HepG2 (cell line): Measurements from ENCODE around the gene GRIN3B. TPM values are rescaled to one million over a fixed set of nuclear protein-coding genes. Genes with fewer than 3 reads are reported as not detected.

Experiments used
- ATAC-seq: fragments of 200-7000 bp; cut with Tn5 transposase; 3 replicates; pipeline ENCODE4 v1.9.1; 2020; ENCODE audit warnings: mild to moderate bottlenecking, moderate library complexity
- BruUV-seq: library from RNA; stranded (reverse); fragments of 400-500 nt; replicated peaks from 2 replicates; lab custom pipeline; 2021; lab: Mats Ljungman, UMichigan
- CTCF ChIA-PET: fragments of 300-600 bp; formaldehyde crosslinking; extraction: SDS; loops from one replicate; lab custom pipeline; 2021; ENCODE audit warnings: low total read pairs, inconsistent platforms, low intra/inter-chr PET ratio; lab: Yijun Ruan, JAX
- POLR2A ChIA-PET: fragments of 350-600 bp; sonication (Branson Sonifier 250); formaldehyde crosslinking; loops from one replicate; lab custom pipeline; 2020; ENCODE audit warnings: antibody characterized with exemption, inconsistent platforms; lab: Yijun Ruan, JAX
- DNase-seq: peaks from one replicate; pipeline ENCODE4 v3.0.0-alpha.2; 2015; ENCODE audit warnings: low spot score
- FAIRE-seq: peaks from 3 replicates; lab custom pipeline; 2011; peaks lifted over from hg19 to GRCh38; lab: Jason Lieb, UNC
- H2AFZ ChIP-seq: one replicate; pipeline ENCODE4 v1.6.1; 2011; ENCODE audit warnings: low read length, inconsistent platforms
- H3K27ac ChIP-seq: fragments of 300-600 bp; 3 replicates; pipeline ENCODE4 v1.8.0; 2011; ENCODE audit warnings: mixed run types, mild to moderate bottlenecking, mixed read lengths, low read length, inconsistent platforms; ENCODE audit not compliant: insufficient read depth; ENCODE audit errors: extremely low read length
- H3K27me3 ChIP-seq, 2 experiments: fragments of 200-600 bp in 1 of 2; 2 replicates in 1 of 2; 3 replicates in 1 of 2; pipeline versions ENCODE4 v1.6.0 to v1.8.0; 2011; ENCODE audit warnings: low read length in 2 of 2, mild to moderate bottlenecking in 2 of 2, moderate library complexity in 2 of 2, inconsistent platforms in 1 of 2; ENCODE audit not compliant: insufficient read depth in 2 of 2, control insufficient read depth in 1 of 2
- H3K36me3 ChIP-seq, 2 experiments: fragments of 200-600 bp in 1 of 2; replicated peaks in 1 of 2; 2 replicates in 1 of 2; 3 replicates in 1 of 2; pipeline versions ENCODE4 v1.5.1 to v1.8.0; 2011; ENCODE audit warnings: low read length in 2 of 2, inconsistent platforms in 1 of 2; ENCODE audit not compliant: insufficient read depth in 2 of 2, control insufficient read depth in 1 of 2
- H3K4me1 ChIP-seq: 2 replicates; pipeline ENCODE4 v1.5.1; 2012; ENCODE audit warnings: low read length, inconsistent platforms; ENCODE audit not compliant: insufficient read depth
- H3K4me2 ChIP-seq: 2 replicates; pipeline ENCODE4 v1.6.0; 2011; ENCODE audit warnings: low read depth, low read length, inconsistent platforms
- H3K4me3 ChIP-seq, 3 experiments: fragments of 200-600 bp in 1 of 3; sonication (generic), shearing (Covaris generic) in 1 of 3; replicated peaks in 1 of 3; 2 replicates each; pipeline ENCODE4 v1.5.1; 2011 to 2016; ENCODE audit warnings: low read length in 3 of 3, inconsistent platforms in 2 of 3, low read depth in 2 of 3, mild to moderate bottlenecking in 2 of 3, control low read depth in 1 of 3, mixed read lengths in 1 of 3; ENCODE audit not compliant: insufficient read depth in 1 of 3
- H3K79me2 ChIP-seq: one replicate; pipeline ENCODE4 v1.6.1; 2011; ENCODE audit warnings: low read length, inconsistent platforms; ENCODE audit not compliant: insufficient read depth
- H3K9ac ChIP-seq: 2 replicates; pipeline ENCODE4 v1.6.0; 2011; ENCODE audit warnings: mild to moderate bottlenecking, low read depth, low read length, inconsistent platforms; ENCODE audit not compliant: insufficient read depth
- H3K9me3 ChIP-seq: 2 replicates; pipeline ENCODE4 v1.5.1; 2012; ENCODE audit warnings: mild to moderate bottlenecking, low read length
- H4K20me1 ChIP-seq: 2 replicates; pipeline ENCODE4 v1.6.0; 2011; ENCODE audit warnings: inconsistent platforms, mild to moderate bottlenecking, low read length, moderate library complexity; ENCODE audit not compliant: insufficient read depth
- ARNTL ChIP-seq: sonication (generic); formaldehyde crosslinking; IDR thresholded peaks from 2 replicates; pipeline ENCODE4 v1.4.0; 2020; ENCODE audit warnings: mild to moderate bottlenecking, missing genetic modification reagents
- BATF2 ChIP-seq: sonication (generic); formaldehyde crosslinking; IDR thresholded peaks from 2 replicates; pipeline ENCODE4 v1.8.0; 2022; ENCODE audit warnings: mild to moderate bottlenecking, missing genetic modification reagents, moderate library complexity
- BRCA1 ChIP-seq: sonication (generic); formaldehyde crosslinking; IDR thresholded peaks from 2 replicates; pipeline ENCODE4 v1.4.0; 2020; ENCODE audit warnings: missing genetic modification reagents
- CC2D1A ChIP-seq: sonication (generic); formaldehyde crosslinking; IDR thresholded peaks from 2 replicates; pipeline ENCODE4 v1.8.1; 2023; ENCODE audit warnings: mild to moderate bottlenecking, missing genetic modification reagents
- E2F5 ChIP-seq: sonication (generic); formaldehyde crosslinking; conservative IDR thresholded peaks from 2 replicates; pipeline ENCODE4 v1.4.0; 2020; ENCODE audit warnings: missing genetic modification reagents
- GPBP1L1 ChIP-seq: sonication (generic); formaldehyde crosslinking; IDR thresholded peaks from 2 replicates; pipeline ENCODE4 v1.5.0; 2020; ENCODE audit warnings: mild to moderate bottlenecking, missing genetic modification reagents
- HNRNPL ChIP-seq: fragments of 200-400 bp; formaldehyde crosslinking; IDR thresholded peaks from 2 replicates; pipeline ENCODE4 v1.6.1; 2017; ENCODE audit warnings: mild to moderate bottlenecking, low read depth, low read length
- KLF13 ChIP-seq: sonication (generic); formaldehyde crosslinking; IDR thresholded peaks from 2 replicates; pipeline ENCODE4 v1.4.0; 2020; ENCODE audit warnings: mild to moderate bottlenecking, missing genetic modification reagents
- MBNL3 ChIP-seq: fragments of 250-450 bp; sonication (Bioruptor Pico); conservative IDR thresholded peaks from 2 replicates; pipeline ENCODE4 v1.8.0; 2022; ENCODE audit warnings: mild to moderate bottlenecking, inconsistent platforms
- NKX3-1 ChIP-seq: sonication (generic); formaldehyde crosslinking; IDR thresholded peaks from 2 replicates; pipeline ENCODE4 v1.5.0; 2020; ENCODE audit warnings: missing genetic modification reagents
- RBFOX2 ChIP-seq: fragments of 200-400 bp; formaldehyde crosslinking; IDR thresholded peaks from 2 replicates; pipeline ENCODE4 v1.6.1; 2017; ENCODE audit warnings: low read depth, mild to moderate bottlenecking, low read length
- RBM22 ChIP-seq: fragments of 200-400 bp; formaldehyde crosslinking; optimal IDR thresholded peaks from 2 replicates; pipeline ENCODE3; 2017; ENCODE audit warnings: mild to moderate bottlenecking, low read length, moderate library complexity
- SMARCC2 ChIP-seq: fragments of 450-650 bp; IDR thresholded peaks from 2 replicates; pipeline ENCODE4 v1.6.1; 2017; ENCODE audit warnings: antibody characterized with exemption, mild to moderate bottlenecking
- TARDBP ChIP-seq: sonication (generic); formaldehyde crosslinking; IDR thresholded peaks from 2 replicates; pipeline ENCODE4 v1.8.0; 2022; ENCODE audit warnings: mild to moderate bottlenecking, missing genetic modification reagents
- TRAFD1 ChIP-seq: sonication (generic); formaldehyde crosslinking; IDR thresholded peaks from 2 replicates; pipeline ENCODE4 v1.5.1; 2020; ENCODE audit warnings: missing genetic modification reagents, mild to moderate bottlenecking, borderline replicate concordance
- ZBTB7A ChIP-seq: sonication (generic); formaldehyde crosslinking; IDR thresholded peaks from 2 replicates; pipeline ENCODE4 v1.8.0; 2022; ENCODE audit warnings: mild to moderate bottlenecking, missing genetic modification reagents
- ZBTB8A ChIP-seq: sonication (generic); formaldehyde crosslinking; IDR thresholded peaks from 2 replicates; pipeline ENCODE4 v1.4.0; 2020; ENCODE audit warnings: mild to moderate bottlenecking, low read depth, missing genetic modification reagents, borderline replicate concordance
- ZKSCAN8 ChIP-seq: IDR thresholded peaks from 2 replicates; pipeline ENCODE4 v1.6.1; 2016; ENCODE audit warnings: borderline replicate concordance, missing genetic modification reagents, missing compliant biosample characterization
- ZNF564 ChIP-seq: sonication (generic); formaldehyde crosslinking; IDR thresholded peaks from 2 replicates; pipeline ENCODE4 v1.8.1; 2023; ENCODE audit warnings: mild to moderate bottlenecking, missing genetic modification reagents
- ZNF891 ChIP-seq: sonication (generic); formaldehyde crosslinking; IDR thresholded peaks from 2 replicates; pipeline ENCODE4 v1.5.0; 2020; ENCODE audit warnings: mild to moderate bottlenecking, missing genetic modification reagents
- ZSCAN31 ChIP-seq: sonication (generic); formaldehyde crosslinking; IDR thresholded peaks from 2 replicates; pipeline ENCODE4 v1.5.0; 2020; ENCODE audit warnings: low read depth, mild to moderate bottlenecking, missing genetic modification reagents
- WGBS: methylation state at CpG from one replicate; pipeline ENCODE4 v1.1.6; 2017; ENCODE audit warnings: low lambda C conversion rate; 5-methylcytosine and 5-hydroxymethylcytosine counted together
- in situ Hi-C: cut with HindIII; loops from 2 replicates; pipeline ENCODE4 v1.10.0; 2017; ENCODE audit warnings: low pct_unique_long_range_greater_than_20kb; ENCODE audit not compliant: extremely low pct_ligation_motif_present
- intact Hi-C: fragments of 100-400 bp; cut with micrococcal nuclease; formaldehyde crosslinking; loops from one replicate; pipeline ENCODE4 v1.10.0; 2022; ENCODE audit not compliant: unreplicated experiment
- polyA plus RNA-seq, 8 experiments: library from polyadenylated mRNA; depleted of rRNA in 3 of 8; stranded (reverse) in 7 of 8; unstranded in 1 of 8; fragments of >200 nt; fragmentation: Illumina TruSeq in 4 of 8; extraction: Trizol in 4 of 8; gene quantifications; 2 replicates each; pipeline versions ENCODE4 v1.2.1 to v1.2.3, GENCODE V29; 2011 to 2016; ENCODE audit warnings: low read depth in 4 of 8, missing spikeins in 1 of 8, mixed read lengths in 1 of 8; ENCODE audit not compliant: insufficient read depth in 1 of 8
- total RNA-seq, 5 experiments: library from RNA; depleted of rRNA; stranded (reverse); fragments of >200 nt; fragmentation: Illumina TruSeq; extraction: Trizol; gene quantifications; 2 replicates each; pipeline ENCODE4 v1.2.3, GENCODE V29; 2016; ENCODE audit warnings: low read depth in 1 of 5

Gene GRIN3B
- total and polyA plus RNA-seq, 2 of the 13 experiments (the other 11 are each of a cell fraction or from before 2014, with no cell fraction given) = 0.07 to 0.20 TPM

GRCh38 chr19:954272-954671 lies 45.9 kb upstream of the GRIN3B start:
- no peak for DNase-seq
- Histone ChIP-seq H3K4me3 (no peak overlapping the region; a peak in 1 of 6 replicates), H3K79me2 (peaks cover 68% of the 10 kb centered on the region), H3K4me1 (peaks cover 85% of the 10 kb centered on the region), H4K20me1 (no peaks in the 10 kb centered on the region), H3K27ac (peak overlapping the region; percentile 99), H3K4me2 (peak overlapping the region; percentile 86; the same call in 1 of the 2 replicates), H3K9ac (peak overlapping the region; percentile 92; the same call in 1 of the 2 replicates), H3K36me3 (peaks cover 7 to 8% of the 10 kb centered on the region in 2 experiments; a peak in 4 of 5 replicates), H2AFZ (no peak overlapping the region), H3K27me3 (no peaks in the 10 kb centered on the region), H3K9me3 (no peaks in the 10 kb centered on the region)
- intact Hi-C loops (no loop called here), in situ Hi-C loops (no loop called here)
- 95% methylated on average over 14 of the region's 14 CpGs for WGBS
- ATAC-seq = no peak
- ChIA-PET CTCF (no interaction called here), POLR2A (interaction anchor here (0.7 to 4.8 kb wide), 4 partner anchors 7 to 176 kb away, joined by 4 to 50 read pairs (median 44); no protein-coding TSS in a partner anchor)
- no TSS peak for BruUV-seq
- no peak for FAIRE-seq
- TF ChIP-seq ZKSCAN8 (CRISPR knock-in tag) (peak; percentile 77; the same call in 1 of the 2 replicates), GPBP1L1 (CRISPR knock-in tag) (no peak), ZNF891 (CRISPR knock-in tag) (no peak), ZSCAN31 (CRISPR knock-in tag) (no peak), MBNL3 (CRISPR knock-in tag) (no peak), ZNF564 (CRISPR knock-in tag) (no peak), TRAFD1 (CRISPR knock-in tag) (no peak), NKX3-1 (CRISPR knock-in tag) (no peak), HNRNPL (0 out of 2 replicates have a peak, but pooled peaks have one; percentile 21), TARDBP (0 out of 2 replicates have a peak, but pooled peaks have one; percentile 6), CC2D1A (CRISPR knock-in tag) (no peak), ZBTB8A (CRISPR knock-in tag) (no peak), BRCA1 (no peak), BATF2 (CRISPR knock-in tag) (no peak), ZBTB7A (peak; percentile 70; the same call in 1 of the 2 replicates), KLF13 (no peak), RBM22 (peak; percentile 55), E2F5 (CRISPR knock-in tag) (no peak), ARNTL (CRISPR knock-in tag) (no peak), RBFOX2 (0 out of 2 replicates have a peak, but pooled peaks have one; percentile 10), SMARCC2 (no peak)
